Breast epithelium (tissue), 3 donors: ENCODE data around the gene SLC25A44.

Experiments
- CTCF ChIP-seq, 3 donors: fragments of 450-650 bp; IDR thresholded peaks; one replicate each; pipeline ENCODE4 v1.5.1; 2016 to 2017; ENCODE audit warnings: antibody characterized with exemption in 3 of 3, mild to moderate bottlenecking in 3 of 3, moderate library complexity in 3 of 3
- POLR2AphosphoS5 ChIP-seq, 3 donors: sonication (generic); formaldehyde crosslinking; IDR thresholded peaks; one replicate each; pipeline ENCODE4 v1.6.1; 2017; ENCODE audit warnings: antibody characterized with exemption in 3 of 3

GRCh38 chr1:156160000-156160742, 33.7 kb upstream of the SLC25A44 start:
- TF ChIP-seq CTCF (IDR thresholded peaks at IDR 0.05) (no peak), POLR2AphosphoS5 (IDR thresholded peaks at IDR 0.05) (no peak)
